RWPE1 (cell line): ENCODE measurements around the gene TBC1D20.
A peak's percentile ranks its signal among the peaks of the same experiment; 100 is the strongest.
"Not testable (repeated sequence)": the region's sequence is repeated elsewhere in the genome, so short reads cannot be mapped to it uniquely, and the experiment has no call there.

Experiments
- CTCF ChIA-PET: fragments of 350-600 bp; sonication (Branson Sonifier 250); formaldehyde crosslinking; extraction: SDS; loops from one replicate; lab custom pipeline; 2021; lab: Yijun Ruan, JAX
- POLR2A ChIA-PET: fragments of 400-600 bp; formaldehyde crosslinking; extraction: SDS; loops from one replicate; lab custom pipeline; 2020; ENCODE audit warnings: antibody characterized with exemption; ENCODE audit not compliant: low non-redundant PET; lab: Yijun Ruan, JAX
- DNase-seq: peaks from one replicate; pipeline ENCODE4 v3.0.0; 2012; ENCODE audit warnings: low spot score
- H3K27ac ChIP-seq: fragments of 450-650 bp; 2 replicates; pipeline ENCODE4 v1.5.1; 2017
- CTCF ChIP-seq: fragments of 450-650 bp; conservative IDR thresholded peaks from 2 replicates; pipeline ENCODE4 v1.5.1; 2017; ENCODE audit warnings: low read depth, mild to moderate bottlenecking

Gene TBC1D20

GRCh38 chr20:462199-462991 lies at the start of gene TBC1D20:
TBC1D20 (minus strand) TSS chr20:462533; CDS start chr20:462405, 128 bp downstream.
- POLR2A ChIA-PET = interaction anchor here (0.6 kb wide), 1 partner anchor 392 kb away, joined by 3 read pairs; no protein-coding TSS in a partner anchor
- TF ChIP-seq CTCF = no peak; the same call in 1 of the 2 replicates
- peak; percentile 94 for DNase-seq
- peak within 1 kb of the TSS; percentile 86 for H3K27ac ChIP-seq
- CTCF ChIA-PET = interaction anchor here (0.8 kb wide), 1 partner anchor 215 kb away, joined by 3 read pairs; no protein-coding TSS in a partner anchor

- DNase-seq, H3K27ac ChIP-seq, POLR2A ChIA-PET, CTCF ChIA-PET: not testable (repeated sequence)
Measured at GRCh38 chr20:510328-511057, 48.2 kb upstream of the TBC1D20 start.

- POLR2A ChIA-PET, DNase-seq, H3K27ac ChIP-seq: not testable (repeated sequence)
- CTCF ChIA-PET = interaction anchor here (0.7 kb wide), 1 partner anchor 238 kb away, joined by 3 read pairs; no protein-coding TSS in a partner anchor
Measured at GRCh38 chr20:508364-508787, 46.0 kb upstream of the TBC1D20 start.

GRCh38 chr20:507761-508332 lies 45.5 kb upstream of the TBC1D20 start:
- DNase-seq = no peak
- CTCF ChIA-PET = no interaction called here
- no peak overlapping the region for H3K27ac ChIP-seq
- no peak for TF ChIP-seq CTCF
- POLR2A ChIA-PET = interaction anchor here (1.2 kb wide), 1 partner anchor 35 kb away, joined by 4 read pairs; no protein-coding TSS in a partner anchor

GRCh38 chr20:507006-507758 lies 44.8 kb upstream of the TBC1D20 start:
- POLR2A ChIA-PET = interaction anchor here (1.2 kb wide), 1 partner anchor 36 kb away, joined by 4 read pairs; no protein-coding TSS in a partner anchor
- TF ChIP-seq CTCF = no peak
- CTCF ChIA-PET = no interaction called here
- no peak for DNase-seq
- H3K27ac ChIP-seq = no peak overlapping the region

GRCh38 chr20:504632-505075 lies 42.3 kb upstream of the TBC1D20 start:
- ChIA-PET CTCF (no interaction called here), POLR2A (interaction anchor here (0.5 kb wide), 1 partner anchor 30 kb away, joined by 8 read pairs; no protein-coding TSS in a partner anchor)
- TF ChIP-seq CTCF = no peak
- no peak overlapping the region for H3K27ac ChIP-seq
- DNase-seq = no peak
